ENCODE results near the gene NKPD1. TPM values are rescaled to one million over a fixed set of nuclear protein-coding genes. Genes with fewer than 3 reads are reported as not detected.
A peak's percentile ranks its signal among the peaks of the same experiment; 100 is the strongest.

The NKPD1 gene
- total RNA-seq, 2 experiments from 2014 or later: 0.73 to 0.91 TPM

- Mint-ChIP-seq H3K27me3 (no peaks in the 10 kb centered on the region), H3K4me3 (no peak overlapping the region), H3K4me1 (ENCODE audit: low read depth) (peaks cover 65% of the 10 kb centered on the region), H3K9me3 (no peaks in the 10 kb centered on the region), H3K27ac (peak overlapping the region; percentile 64), H3K36me3 (ENCODE audit: low read depth) (no peaks in the 10 kb centered on the region)
- TF ChIP-seq, protein P1, sequence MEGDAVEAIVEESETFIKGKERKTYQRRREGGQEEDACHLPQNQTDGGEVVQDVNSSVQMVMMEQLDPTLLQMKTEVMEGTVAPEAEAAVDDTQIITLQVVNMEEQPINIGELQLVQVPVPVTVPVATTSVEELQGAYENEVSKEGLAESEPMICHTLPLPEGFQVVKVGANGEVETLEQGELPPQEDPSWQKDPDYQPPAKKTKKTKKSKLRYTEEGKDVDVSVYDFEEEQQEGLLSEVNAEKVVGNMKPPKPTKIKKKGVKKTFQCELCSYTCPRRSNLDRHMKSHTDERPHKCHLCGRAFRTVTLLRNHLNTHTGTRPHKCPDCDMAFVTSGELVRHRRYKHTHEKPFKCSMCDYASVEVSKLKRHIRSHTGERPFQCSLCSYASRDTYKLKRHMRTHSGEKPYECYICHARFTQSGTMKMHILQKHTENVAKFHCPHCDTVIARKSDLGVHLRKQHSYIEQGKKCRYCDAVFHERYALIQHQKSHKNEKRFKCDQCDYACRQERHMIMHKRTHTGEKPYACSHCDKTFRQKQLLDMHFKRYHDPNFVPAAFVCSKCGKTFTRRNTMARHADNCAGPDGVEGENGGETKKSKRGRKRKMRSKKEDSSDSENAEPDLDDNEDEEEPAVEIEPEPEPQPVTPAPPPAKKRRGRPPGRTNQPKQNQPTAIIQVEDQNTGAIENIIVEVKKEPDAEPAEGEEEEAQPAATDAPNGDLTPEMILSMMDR (IDR thresholded peaks at IDR 0.05): no peak
- POLR2A ChIA-PET: interaction anchor here (0.9 to 2.0 kb wide), 3 partner anchors 15 to 60 kb away, joined by 3 to 13 read pairs (median 5); partner anchors contain the start of genes BLOC1S3, PPP1R37 and TRAPPC6A
- intact Hi-C loops (cut with DNase I, micrococcal nuclease): no loop called here
- CTCF ChIA-PET: no interaction called here
- no peaks in the 10 kb centered on the region for H3K9me3 ChIP-seq (ENCODE audit: control insufficient read depth in 1 of 2, insufficient read depth in 1 of 2, low read length in 2 of 2)
- DNase-seq: no peak
- no peak for ATAC-seq (ENCODE audit: poor library complexity)
- no peak overlapping the region for H3K27ac ChIP-seq (ENCODE audit: low read depth in 1 of 2, low read length in 2 of 2)
- H3K27me3 ChIP-seq (ENCODE audit: control insufficient read depth in 1 of 2, insufficient read depth in 2 of 2, low read length in 2 of 2): no peaks in the 10 kb centered on the region
- peaks cover 66% of the 10 kb centered on the region for H3K4me1 ChIP-seq (ENCODE audit: insufficient read depth, low read length)
- H3K36me3 ChIP-seq (ENCODE audit: insufficient read depth, low read length): no peaks in the 10 kb centered on the region
- no peak overlapping the region for H3K4me3 ChIP-seq (ENCODE audit: low read length)
These were observed 42.7 kb downstream of the NKPD1 start for GRCh38 chr19:45118106-45118505.

GRCh38 chr19:45117671-45118070, 43.1 kb downstream of the NKPD1 start:
- Histone ChIP-seq H3K36me3 (ENCODE audit: insufficient read depth, low read length) (no peaks in the 10 kb centered on the region), H3K4me1 (ENCODE audit: insufficient read depth, low read length) (peaks cover 66% of the 10 kb centered on the region), H3K27me3 (ENCODE audit: control insufficient read depth in 1 of 2, insufficient read depth in 2 of 2, low read length in 2 of 2) (no peaks in the 10 kb centered on the region), H3K4me3 (ENCODE audit: low read length) (no peak overlapping the region), H3K9me3 (ENCODE audit: control insufficient read depth in 1 of 2, insufficient read depth in 1 of 2, low read length in 2 of 2) (no peaks in the 10 kb centered on the region), H3K27ac (ENCODE audit: low read depth in 1 of 2, low read length in 2 of 2) (no peak overlapping the region)
- peak; percentile 9 for ATAC-seq (ENCODE audit: poor library complexity)
- Mint-ChIP-seq H3K27ac (peak overlapping the region; percentile 64), H3K27me3 (no peaks in the 10 kb centered on the region), H3K9me3 (no peaks in the 10 kb centered on the region), H3K4me1 (ENCODE audit: low read depth) (peaks cover 65% of the 10 kb centered on the region), H3K36me3 (ENCODE audit: low read depth) (no peaks in the 10 kb centered on the region), H3K4me3 (peak overlapping the region; percentile 2)
- no peak for DNase-seq
- TF ChIP-seq, protein P1 (IDR thresholded peaks at IDR 0.05): no peak
- ChIA-PET CTCF (no interaction called here), POLR2A (interaction anchor here (0.9 to 2.0 kb wide), 2 partner anchors 25 to 61 kb away, joined by 3 to 13 read pairs; partner anchors contain the start of genes BLOC1S3, PPP1R37 and TRAPPC6A)
- intact Hi-C loops (cut with DNase I, micrococcal nuclease): no loop called here

- H3K27ac ChIP-seq (ENCODE audit: low read depth in 1 of 2, low read length in 2 of 2): no peak overlapping the region
- peak overlapping the region; percentile 9 for H3K4me3 ChIP-seq (ENCODE audit: low read length)
- Mint-ChIP-seq H3K9me3 (no peaks in the 10 kb centered on the region), H3K27ac (peak overlapping the region; percentile 59), H3K4me3 (peak overlapping the region; percentile 76), H3K36me3 (ENCODE audit: low read depth) (no peaks in the 10 kb centered on the region), H3K27me3 (no peaks in the 10 kb centered on the region), H3K4me1 (ENCODE audit: low read depth) (peaks cover 60% of the 10 kb centered on the region)
- no peaks in the 10 kb centered on the region for H3K36me3 ChIP-seq (ENCODE audit: insufficient read depth, low read length)
- intact Hi-C loops (cut with DNase I, micrococcal nuclease): no loop called here
- H3K9me3 ChIP-seq (ENCODE audit: control insufficient read depth in 1 of 2, insufficient read depth in 1 of 2, low read length in 2 of 2): no peaks in the 10 kb centered on the region
- H3K27me3 ChIP-seq (ENCODE audit: control insufficient read depth in 1 of 2, insufficient read depth in 2 of 2, low read length in 2 of 2): no peaks in the 10 kb centered on the region
- DNase-seq (peak in 8 of 14 experiments; percentile 6 to 61 (median 36)), ATAC-seq (ENCODE audit: poor library complexity) (peak; percentile 79)
- TF ChIP-seq, protein P1 (IDR thresholded peaks at IDR 0.05): no peak
- peaks cover 66% of the 10 kb centered on the region for H3K4me1 ChIP-seq (ENCODE audit: insufficient read depth, low read length)
- POLR2A ChIA-PET: interaction anchor here (2.0 kb wide), 1 partner anchor 25 kb away, joined by 13 read pairs; the partner anchor contains the start of gene PPP1R37
- CTCF ChIA-PET: no interaction called here
These were observed 43.6 kb downstream of the NKPD1 start for GRCh38 chr19:45117167-45117594.
